Small intestine (tissue), 7 donors: ENCODE measurements around the gene BMPR1B. TPM values are rescaled to one million over a fixed set of nuclear protein-coding genes. Genes with fewer than 3 reads are reported as not detected.

Experiments
- DNase-seq, 2 donors: peaks; one replicate each; pipeline versions ENCODE4 v3.0.0 to v3.0.0-alpha.2; 2013
- FAIRE-seq: peaks from 2 replicates; lab custom pipeline; 2012; peaks lifted over from hg19 to GRCh38; lab: Jason Lieb, UNC
- H3K27ac ChIP-seq, 3 donors: one replicate each; pipeline ENCODE4 v1.5.1; 2013; ENCODE audit warnings: low read length in 2 of 3, mild to moderate bottlenecking in 2 of 3, control low read depth in 1 of 3, inconsistent platforms in 1 of 3, low read depth in 1 of 3, moderate library complexity in 1 of 3
- H3K27me3 ChIP-seq, 3 donors: one replicate each; pipeline ENCODE4 v1.6.1; 2013; ENCODE audit warnings: low read length in 3 of 3, inconsistent platforms in 1 of 3; ENCODE audit not compliant: control insufficient read depth in 3 of 3, insufficient read depth in 3 of 3
- H3K36me3 ChIP-seq, 3 donors: one replicate each; pipeline ENCODE4 v1.6.1; 2013; ENCODE audit warnings: low read length in 3 of 3, inconsistent platforms in 1 of 3, low read depth in 1 of 3, mild to moderate bottlenecking in 1 of 3, moderate library complexity in 1 of 3; ENCODE audit not compliant: control insufficient read depth in 3 of 3, insufficient read depth in 2 of 3
- H3K4me1 ChIP-seq, 3 donors: one replicate each; pipeline ENCODE4 v1.6.1; 2013; ENCODE audit warnings: low read length in 2 of 3, inconsistent platforms in 1 of 3, low read depth in 1 of 3, mild to moderate bottlenecking in 1 of 3, moderate library complexity in 1 of 3; ENCODE audit not compliant: control insufficient read depth in 3 of 3, insufficient read depth in 2 of 3
- H3K4me3 ChIP-seq, 3 donors: one replicate each; pipeline ENCODE4 v1.5.1; 2013; ENCODE audit warnings: low read length in 3 of 3, control low read depth in 1 of 3, inconsistent platforms in 1 of 3, low read depth in 1 of 3, mild to moderate bottlenecking in 1 of 3, moderate library complexity in 1 of 3
- H3K9me3 ChIP-seq, 2 donors: one replicate each; pipeline ENCODE4 v1.6.1; 2013; ENCODE audit warnings: low read depth in 1 of 2, low read length in 1 of 2; ENCODE audit not compliant: control insufficient read depth in 2 of 2, insufficient read depth in 1 of 2
- WGBS, 3 donors: extraction: QIAGEN DNeasy Blood & Tissue Kit; methylation state at CpG; one replicate each; pipeline ENCODE4 v1.1.7; 2013; 5-methylcytosine and 5-hydroxymethylcytosine counted together
- polyA plus RNA-seq, 4 donors: library from polyadenylated mRNA; stranded (reverse) in 3 of 4; unstranded in 1 of 4; fragments of 200-250 nt in 3 of 4; fragments of 120-200 nt in 1 of 4; gene quantifications; one replicate each; pipeline versions ENCODE4 v1.2.1 to v1.2.3, GENCODE V29; 2013
- donor health status: healthy with polysubstance abuse.
- donor health status: control.
- donor health status: control.
- donor health status: Bipolar disorder and iron deficiency.
- donor health status: healthy.

Gene BMPR1B
- polyA plus RNA-seq, 4 donors: 0.07 to 0.10 TPM; not detected in 2

DNA sequence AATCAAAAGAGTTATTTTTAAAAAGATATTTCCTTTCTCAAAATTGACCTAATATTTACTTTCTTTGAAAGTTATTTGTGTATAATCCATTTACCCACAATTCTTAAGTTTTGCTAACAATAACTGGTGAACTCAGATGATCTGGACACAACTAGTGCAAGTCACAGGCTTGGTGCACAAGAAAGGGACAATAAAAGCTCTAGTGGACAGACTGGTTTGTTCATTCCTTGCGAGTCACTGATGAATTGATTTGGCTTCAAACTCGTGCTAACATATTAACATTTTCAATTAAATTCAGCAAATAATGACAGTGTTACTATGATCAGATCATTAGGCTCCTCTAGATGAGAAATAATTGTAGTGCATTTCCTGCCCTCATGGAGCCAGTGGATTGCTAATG, 169.2 kb downstream of the BMPR1B start:
- Histone ChIP-seq H3K27ac (no peak overlapping the region), H3K27me3 (no peaks in the 10 kb centered on the region), H3K36me3 (no peaks in the 10 kb centered on the region), H3K4me3 (no peak overlapping the region), H3K9me3 (no peaks in the 10 kb centered on the region), H3K4me1 (no peaks in the 10 kb centered on the region)
- FAIRE-seq (no peak), DNase-seq (no peak)
- 16 to 68% (median 43%) methylated on average over 2 of the region's 2 CpGs for WGBS, 3 donors

DNA sequence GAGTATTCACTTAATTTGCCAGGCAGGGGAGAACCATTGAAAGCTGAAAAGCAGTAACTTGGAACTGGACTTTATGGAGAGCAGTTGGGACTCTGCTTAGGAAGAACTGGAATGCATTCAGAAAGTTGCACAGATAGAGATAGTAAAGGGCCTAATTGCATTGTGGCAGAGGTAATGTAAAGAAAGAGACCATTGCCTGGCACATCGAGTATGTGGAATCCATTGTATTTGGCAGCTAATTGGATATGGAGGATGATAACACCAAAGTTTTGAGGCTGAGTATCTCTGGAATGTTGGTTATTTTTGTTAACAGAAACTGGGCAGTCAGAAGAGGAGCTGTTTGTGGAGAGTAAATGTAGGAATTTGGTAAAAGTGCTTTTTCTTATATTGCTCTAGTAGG, 169.9 kb downstream of the BMPR1B start:
- 62 to 65% (median 63%) methylated on average over 1 of the region's 1 CpG for WGBS, 3 donors
- Histone ChIP-seq H3K36me3 (no peaks in the 10 kb centered on the region), H3K27me3 (no peaks in the 10 kb centered on the region), H3K4me3 (no peak overlapping the region), H3K9me3 (no peaks in the 10 kb centered on the region), H3K4me1 (no peaks in the 10 kb centered on the region), H3K27ac (no peak overlapping the region)
- FAIRE-seq (no peak), DNase-seq (no peak)

DNA sequence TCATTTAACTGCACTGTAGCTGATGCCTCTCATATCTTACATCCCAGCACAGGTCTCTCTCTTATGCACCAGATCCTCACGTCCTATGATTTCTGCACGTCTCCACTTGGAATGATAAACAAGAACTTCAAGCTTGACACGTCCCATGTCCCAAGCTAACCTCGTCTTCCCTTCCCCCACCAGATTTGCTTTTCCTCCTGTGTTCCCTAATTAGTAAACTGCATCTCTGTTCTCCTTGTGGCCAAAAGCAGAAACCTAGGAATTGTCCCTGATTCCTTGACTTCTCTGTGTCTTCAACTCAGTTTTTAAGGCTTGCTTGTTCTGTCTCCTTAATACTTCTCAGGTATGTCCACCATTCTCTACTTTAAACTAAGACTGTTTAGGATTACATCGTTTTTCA, 171.9 kb downstream of the BMPR1B start:
- no peaks in the 10 kb centered on the region for H3K9me3 ChIP-seq
- no peak for FAIRE-seq
- no peak overlapping the region for H3K4me3 ChIP-seq
- no peaks in the 10 kb centered on the region for H3K27me3 ChIP-seq
- 69 to 72% (median 71%) methylated on average over 5 of the region's 5 CpGs for WGBS, 3 donors
- no peaks in the 10 kb centered on the region for H3K36me3 ChIP-seq
- no peak for DNase-seq
- no peak overlapping the region for H3K27ac ChIP-seq
- no peaks in the 10 kb centered on the region for H3K4me1 ChIP-seq

DNA sequence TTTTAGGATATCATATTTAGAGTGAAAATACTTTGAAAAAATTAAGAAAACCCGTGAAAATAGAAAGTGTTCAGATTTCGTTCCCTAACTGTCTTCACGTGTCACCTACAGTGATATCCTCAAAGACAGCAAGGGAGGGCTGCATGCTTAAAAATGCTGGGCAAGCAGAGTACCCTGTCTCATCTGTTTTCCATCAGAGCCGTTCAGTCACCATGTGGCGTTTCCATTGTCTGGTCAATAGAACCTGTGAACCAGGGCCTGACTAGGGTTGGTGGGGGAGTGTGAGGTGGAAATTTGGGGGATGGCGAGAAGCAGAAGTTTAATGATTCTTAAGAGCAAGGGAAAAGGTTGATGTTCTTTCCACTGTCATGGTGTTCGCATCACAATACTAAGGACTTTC, 173.9 kb downstream of the BMPR1B start:
- FAIRE-seq (no peak), DNase-seq (no peak)
- Histone ChIP-seq H3K9me3 (no peaks in the 10 kb centered on the region), H3K27me3 (no peaks in the 10 kb centered on the region), H3K36me3 (no peaks in the 10 kb centered on the region), H3K4me3 (no peak overlapping the region), H3K4me1 (no peaks in the 10 kb centered on the region), H3K27ac (no peak overlapping the region)
- 86 to 91% (median 90%) methylated on average over 7 of the region's 7 CpGs for WGBS, 3 donors

DNA sequence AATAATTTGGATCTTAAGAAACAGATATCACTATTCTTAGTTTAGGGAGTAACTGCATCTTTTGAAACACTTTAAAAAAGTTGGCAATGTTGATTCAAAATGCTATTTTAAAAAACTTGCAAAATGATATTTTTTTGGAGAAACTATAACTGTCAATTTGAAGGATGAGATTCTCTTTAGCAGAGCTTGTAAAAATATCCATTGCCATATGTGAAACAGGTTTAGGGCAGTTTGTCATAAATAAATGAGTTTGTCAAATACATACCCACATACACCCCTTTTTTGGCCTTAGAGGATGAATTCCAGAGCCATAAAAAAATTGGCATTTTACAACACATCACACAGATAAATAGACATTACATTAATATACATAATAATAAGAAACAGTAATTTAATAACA, 174.6 kb downstream of the BMPR1B start:
- Histone ChIP-seq H3K36me3 (no peaks in the 10 kb centered on the region), H3K4me3 (no peak overlapping the region), H3K4me1 (no peaks in the 10 kb centered on the region), H3K27ac (no peak overlapping the region), H3K9me3 (no peaks in the 10 kb centered on the region), H3K27me3 (no peaks in the 10 kb centered on the region)
- DNase-seq: no peak
- FAIRE-seq: no peak

DNA sequence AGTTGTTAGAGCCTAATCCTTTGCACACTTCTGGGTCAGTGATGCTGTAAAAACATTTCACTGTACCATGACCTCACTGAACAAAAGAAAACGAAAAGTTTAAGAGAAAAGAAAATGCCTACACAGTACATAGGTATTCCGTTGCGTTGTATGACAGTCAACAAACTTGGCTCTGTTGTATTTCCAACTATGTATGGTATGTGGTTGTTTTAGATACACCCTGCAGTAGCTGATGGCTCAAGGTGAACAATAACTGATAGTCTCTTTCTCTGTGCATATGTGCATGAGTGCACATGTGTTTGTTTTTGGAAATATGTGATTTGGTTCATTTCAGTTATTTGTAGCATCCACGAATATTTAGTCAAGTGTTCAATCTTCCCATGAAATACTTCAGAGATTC, 176.0 kb downstream of the BMPR1B start:
- no peak overlapping the region for H3K27ac ChIP-seq
- DNase-seq (no peak), FAIRE-seq (no peak)
- H3K9me3 ChIP-seq: no peaks in the 10 kb centered on the region
- no peak overlapping the region for H3K4me3 ChIP-seq
- 68 to 78% (median 76%) methylated on average over 4 of the region's 4 CpGs for WGBS, 3 donors
- no peaks in the 10 kb centered on the region for H3K4me1 ChIP-seq
- no peaks in the 10 kb centered on the region for H3K27me3 ChIP-seq
- no peaks in the 10 kb centered on the region for H3K36me3 ChIP-seq

DNA sequence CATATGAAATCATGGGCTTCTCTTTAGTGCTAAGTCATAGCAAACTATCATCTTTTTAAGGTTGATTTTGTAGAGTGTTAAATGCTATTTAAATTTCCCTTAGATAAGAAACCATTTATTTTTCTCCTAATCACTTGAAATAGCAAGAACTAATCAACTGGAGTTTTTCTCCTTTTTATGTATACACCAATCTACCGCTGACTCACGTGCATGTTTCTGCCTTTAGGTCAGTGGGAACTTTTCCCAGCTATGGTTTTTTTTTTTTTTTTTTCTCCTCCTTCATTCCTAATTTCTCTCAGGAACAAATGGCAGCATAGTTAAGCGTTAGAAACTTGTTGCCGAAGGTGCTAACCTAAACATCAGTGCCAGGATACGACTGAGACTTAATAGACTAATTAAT, 176.4 kb downstream of the BMPR1B start:
- no peak for FAIRE-seq
- WGBS, 3 donors: 71 to 82% (median 78%) methylated on average over 5 of the region's 5 CpGs

DNA sequence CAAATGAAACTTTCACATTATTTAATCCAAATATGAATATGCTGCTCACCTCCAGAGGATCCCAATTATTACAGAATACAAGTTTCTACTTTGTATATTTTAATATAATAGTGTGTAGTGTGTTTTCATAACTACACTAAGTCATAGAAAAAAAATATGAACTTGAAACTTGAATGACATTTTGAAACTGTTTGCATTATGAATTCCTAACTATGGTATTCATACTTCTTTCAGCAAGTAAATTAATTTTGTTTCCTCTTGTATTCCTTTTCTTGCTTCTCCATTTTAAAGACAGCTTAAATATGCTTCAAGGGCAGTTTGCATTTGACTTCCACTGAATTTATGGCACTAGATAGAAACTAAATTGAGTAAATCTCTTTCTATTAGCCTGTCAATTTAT, 177.1 kb downstream of the BMPR1B start:
- no peak for FAIRE-seq

More for the DNA sequence above, 176.4 kb downstream of the BMPR1B start:
- H3K4me1 ChIP-seq: no peaks in the 10 kb centered on the region
- no peak overlapping the region for H3K27ac ChIP-seq
- no peaks in the 10 kb centered on the region for H3K27me3 ChIP-seq
- DNase-seq: no peak
- no peaks in the 10 kb centered on the region for H3K36me3 ChIP-seq
- no peaks in the 10 kb centered on the region for H3K9me3 ChIP-seq
- no peak overlapping the region for H3K4me3 ChIP-seq

DNA sequence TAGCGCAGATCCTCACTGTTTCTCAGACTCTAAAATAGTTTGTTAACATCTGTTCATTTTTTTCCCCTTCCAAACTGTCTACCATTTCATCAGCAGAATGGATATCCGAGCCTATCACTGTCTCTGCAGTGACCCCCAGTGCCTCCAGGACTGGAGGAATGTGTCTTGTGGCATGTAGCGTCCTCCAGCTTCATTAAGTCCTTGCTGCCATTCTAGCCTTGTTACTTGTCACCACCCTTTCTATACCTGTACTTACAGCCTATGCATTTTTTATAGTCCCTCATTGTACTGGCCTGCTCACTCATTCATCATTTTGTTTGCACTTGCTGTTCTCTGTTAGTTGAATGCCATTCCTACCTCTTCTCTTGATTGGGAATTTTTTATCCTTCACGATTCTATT, 179.1 kb downstream of the BMPR1B start:
- 68 to 80% (median 72%) methylated on average over 4 of the region's 4 CpGs for WGBS, 3 donors
- Histone ChIP-seq H3K4me3 (no peak overlapping the region), H3K9me3 (no peaks in the 10 kb centered on the region), H3K27ac (no peak overlapping the region), H3K4me1 (no peaks in the 10 kb centered on the region), H3K36me3 (no peaks in the 10 kb centered on the region), H3K27me3 (no peaks in the 10 kb centered on the region)
- DNase-seq (no peak), FAIRE-seq (no peak)

More for the DNA sequence above, 177.1 kb downstream of the BMPR1B start:
- no peak overlapping the region for H3K27ac ChIP-seq
- no peaks in the 10 kb centered on the region for H3K9me3 ChIP-seq
- no peak overlapping the region for H3K4me3 ChIP-seq
- DNase-seq: no peak
- no peaks in the 10 kb centered on the region for H3K4me1 ChIP-seq
- no peaks in the 10 kb centered on the region for H3K27me3 ChIP-seq
- H3K36me3 ChIP-seq: no peaks in the 10 kb centered on the region
